K562 (cell line): ENCODE results near the gene TPD52L2. TPM values are rescaled to one million over a fixed set of nuclear protein-coding genes. Genes with fewer than 3 reads are reported as not detected.
A peak's percentile ranks its signal among the peaks of the same experiment; 100 is the strongest.

Experiments used
- ATAC-seq: fragments of 200-7000 bp; cut with Tn5 transposase; 3 replicates; pipeline ENCODE4 v1.9.1; 2020; ENCODE audit warnings: moderate library complexity
- BruUV-seq: library from RNA; stranded (reverse); fragments of 400-500 nt; replicated peaks from 2 replicates; lab custom pipeline; 2021; lab: Mats Ljungman, UMichigan
- CTCF ChIA-PET: fragments of 300-600 bp; formaldehyde crosslinking; extraction: SDS; loops from one replicate; lab custom pipeline; 2021; ENCODE audit warnings: low intra/inter-chr PET ratio; lab: Yijun Ruan, JAX
- POLR2A ChIA-PET: fragments of 300-600, 350-650 bp; sonication (Branson Sonifier 250); formaldehyde crosslinking; extraction: SDS; loops from one replicate; lab custom pipeline; 2021; ENCODE audit warnings: antibody characterized with exemption, inconsistent platforms; lab: Yijun Ruan, JAX
- DNase-seq, 4 experiments: peaks; one replicate each; pipeline versions ENCODE4 v3.0.0 to v3.0.0-alpha.2; 2011 to 2018; ENCODE audit warnings: low spot score in 3 of 4, mixed read lengths in 3 of 4; ENCODE audit errors: extremely low read depth in 1 of 4
- FAIRE-seq: peaks from 2 replicates; lab custom pipeline; 2011; peaks lifted over from hg19 to GRCh38; lab: Jason Lieb, UNC
- H2AFZ ChIP-seq: 2 replicates; pipeline ENCODE4 v1.6.0; 2011; ENCODE audit warnings: low read depth, low read length, control low read depth, inconsistent platforms
- H3K27ac ChIP-seq: fragments of 200-600 bp; 3 replicates; pipeline ENCODE4 v1.8.0; 2011; ENCODE audit warnings: low read depth, mild to moderate bottlenecking, control low read depth, inconsistent platforms, low read length, moderate library complexity, mixed read lengths; ENCODE audit errors: extremely low read depth
- H3K27me3 ChIP-seq, 2 experiments: fragments of 300-600 bp in 1 of 2; 2 replicates in 1 of 2; 3 replicates in 1 of 2; pipeline versions ENCODE4 v1.6.0 to v1.8.0; 2011; ENCODE audit warnings: inconsistent platforms in 2 of 2, low read length in 2 of 2, mild to moderate bottlenecking in 1 of 2, mixed read lengths in 1 of 2, moderate library complexity in 1 of 2; ENCODE audit not compliant: control insufficient read depth in 2 of 2, insufficient read depth in 2 of 2
- H3K36me3 ChIP-seq: fragments of 300-600 bp; 3 replicates; pipeline ENCODE4 v1.8.0; 2011; ENCODE audit warnings: mild to moderate bottlenecking, low read length, inconsistent platforms; ENCODE audit not compliant: control insufficient read depth, insufficient read depth
- H3K4me1 ChIP-seq, 2 experiments: fragments of 200-600 bp in 1 of 2; replicated peaks in 1 of 2; 2 replicates in 1 of 2; 3 replicates in 1 of 2; pipeline versions ENCODE4 v1.5.1 to v1.8.0; 2011; ENCODE audit warnings: inconsistent platforms in 2 of 2, low read length in 2 of 2, mild to moderate bottlenecking in 1 of 2, mixed read lengths in 1 of 2, moderate library complexity in 1 of 2; ENCODE audit not compliant: control insufficient read depth in 2 of 2, insufficient read depth in 2 of 2
- H3K4me2 ChIP-seq: 2 replicates; pipeline ENCODE4 v1.6.1; 2011; ENCODE audit warnings: low read length, control low read depth, inconsistent platforms, mixed read lengths; ENCODE audit not compliant: insufficient read depth
- H3K4me3 ChIP-seq: fragments of 200-600 bp; sonication (generic), shearing (Covaris generic); 2 replicates; pipeline ENCODE4 v1.5.1; 2016; ENCODE audit warnings: control low read depth, inconsistent platforms
- H3K79me2 ChIP-seq: fragments of 200-600 bp; 3 replicates; pipeline ENCODE4 v1.8.0; 2011; ENCODE audit warnings: low read length, inconsistent platforms; ENCODE audit not compliant: control insufficient read depth, insufficient read depth
- H3K9ac ChIP-seq, 2 experiments: 2 replicates each; pipeline versions ENCODE4 v1.6.0 to v1.6.1; 2011; ENCODE audit warnings: low read depth in 2 of 2, low read length in 2 of 2, control low read depth in 1 of 2, inconsistent platforms in 1 of 2, mild to moderate bottlenecking in 1 of 2, mixed read lengths in 1 of 2; ENCODE audit not compliant: insufficient read depth in 1 of 2
- H3K9me1 ChIP-seq: one replicate; pipeline ENCODE4 v1.6.0; 2011; ENCODE audit warnings: inconsistent platforms, mild to moderate bottlenecking, low read length, moderate library complexity; ENCODE audit not compliant: control insufficient read depth, insufficient read depth
- H3K9me3 ChIP-seq: replicated peaks from 2 replicates; pipeline ENCODE4 v1.5.1; 2011; ENCODE audit warnings: low read depth, low read length, inconsistent platforms; ENCODE audit not compliant: control insufficient read depth, insufficient read depth
- H4K20me1 ChIP-seq: replicated peaks from 2 replicates; pipeline ENCODE4 v1.6.1; 2011; ENCODE audit warnings: low read length, inconsistent platforms, mixed read lengths; ENCODE audit not compliant: control insufficient read depth, insufficient read depth
- CC2D1A ChIP-seq: fragments of 450-650 bp; IDR thresholded peaks from 2 replicates; pipeline ENCODE4 v1.6.1; 2017; ENCODE audit warnings: mild to moderate bottlenecking
- DNMT1 ChIP-seq: fragments of 450-650 bp; IDR thresholded peaks from 2 replicates; pipeline ENCODE4 v1.6.1; 2016; ENCODE audit warnings: antibody characterized with exemption, mild to moderate bottlenecking
- ESRRB ChIP-seq: fragments of 250-450 bp; sonication (Bioruptor Pico); IDR thresholded peaks from 2 replicates; pipeline ENCODE4 v1.5.0; 2020; ENCODE audit warnings: mild to moderate bottlenecking, moderate library complexity, borderline replicate concordance
- EWSR1 ChIP-seq: fragments of 450-650 bp; IDR thresholded peaks from 2 replicates; pipeline ENCODE4 v1.6.1; 2018; ENCODE audit warnings: borderline replicate concordance, mild to moderate bottlenecking, low read depth, moderate library complexity; ENCODE audit not compliant: partially characterized antibody
- KDM2B ChIP-seq: fragments of 250-450 bp; sonication (Bioruptor Pico); IDR thresholded peaks from 2 replicates; pipeline ENCODE4 v1.8.0; 2021; ENCODE audit warnings: mild to moderate bottlenecking, moderate library complexity
- PRMT5 ChIP-seq: sonication (generic); formaldehyde crosslinking; IDR thresholded peaks from 2 replicates; pipeline ENCODE4 v1.5.0; 2020; ENCODE audit warnings: missing genetic modification reagents
- SMAD3 ChIP-seq: fragments of 450-650 bp; formaldehyde crosslinking; conservative IDR thresholded peaks from 2 replicates; pipeline ENCODE4 v1.4.0; 2020; ENCODE audit warnings: mild to moderate bottlenecking
- TFAM ChIP-seq: fragments of 250-450 bp; sonication (Bioruptor Pico); conservative IDR thresholded peaks from 2 replicates; pipeline ENCODE4 v1.5.0; 2021; ENCODE audit warnings: mild to moderate bottlenecking, moderate library complexity
- UBTF ChIP-seq, 2 experiments: IDR thresholded peaks; 2 replicates each; pipeline ENCODE4 v1.6.1; 2012; ENCODE audit warnings: improper control_type of control experiment in 2 of 2, low read depth in 2 of 2, low read length in 2 of 2, borderline replicate concordance in 1 of 2
- WGBS: fragments of 100-300 bp; shearing (Covaris generic); methylation state at CpG from one replicate; pipeline ENCODE4 v1.1.6; 2016; ENCODE audit warnings: low coverage, mixed read lengths; ENCODE audit not compliant: insufficient coverage; ENCODE audit errors: missing lambda C conversion rate; 5-methylcytosine and 5-hydroxymethylcytosine counted together
- in situ Hi-C: fragments of 300-500 bp; cut with MboI; formaldehyde crosslinking; loops from 4 replicates; pipeline ENCODE4 v1.15.0; 2018; ENCODE audit warnings: inconsistent platforms, mixed read lengths
- intact Hi-C: fragments of 100-400 bp; cut with micrococcal nuclease; formaldehyde crosslinking; loops from 2 replicates; pipeline ENCODE4 v1.14.2; 2022
- polyA plus RNA-seq, 8 experiments: library from polyadenylated mRNA; depleted of rRNA in 4 of 8; stranded (reverse) in 5 of 8; unstranded in 3 of 8; fragments of >200 nt; fragmentation: Nextera tagmentation in 2 of 8; fragmentation: Illumina TruSeq in 1 of 8; extraction: Ambion mirVana in 2 of 8; extraction: Trizol in 1 of 8; gene quantifications; 2 replicates each; pipeline versions ENCODE4 v1.2.1 to v1.2.3, GENCODE V29; 2011 to 2014; ENCODE audit warnings: inconsistent platforms in 1 of 8, missing spikeins in 1 of 8
- total RNA-seq, 7 experiments: library from RNA; depleted of rRNA in 6 of 7; stranded (reverse); fragments of >200 nt in 6 of 7; fragmentation: Illumina TruSeq in 2 of 7; extraction: Trizol in 2 of 7; gene quantifications; 2 replicates each; pipeline versions ENCODE4 v1.2.1 to v1.2.3, GENCODE V29; 2011 to 2021; ENCODE audit warnings: low replicate concordance in 1 of 7
- TF ChIP-seq, protein P1 (sequence below): fragments of 250-450 bp; sonication (Bioruptor Pico); IDR thresholded peaks from 2 replicates; pipeline ENCODE4 v1.5.0; 2022; ENCODE audit warnings: mild to moderate bottlenecking
- TF ChIP-seq, protein P2 (sequence below): fragments of 450-650 bp; IDR thresholded peaks from one replicate; pipeline ENCODE4 v1.6.1; 2018; ENCODE audit warnings: mild to moderate bottlenecking, moderate library complexity; ENCODE audit not compliant: partially characterized antibody
- TF ChIP-seq, protein P3 (sequence below): sonication (generic); formaldehyde crosslinking; IDR thresholded peaks from 2 replicates; pipeline ENCODE4 v1.4.0; 2020; ENCODE audit warnings: mild to moderate bottlenecking, missing genetic modification reagents

TPD52L2 gene
- total and polyA plus RNA-seq, 9 of the 15 experiments (the other 6 are each of a cell fraction or from before 2014, with no cell fraction given): 1.9 to 117 (median 74.6) TPM

GRCh38 chr20:63937596-63937995 lies 72.5 kb downstream of the TPD52L2 start:
- no peak overlapping the region for H3K27ac ChIP-seq
- H3K4me3 ChIP-seq: no peak overlapping the region
- H4K20me1 ChIP-seq: peaks cover 11% of the 10 kb centered on the region
- intact Hi-C loops: no loop called here
- in situ Hi-C loops: no loop called here
- H3K79me2 ChIP-seq: peaks cover 7% of the 10 kb centered on the region
- H3K36me3 ChIP-seq: peaks cover 75% of the 10 kb centered on the region; the same call in 2 of the 3 replicates
- no peaks in the 10 kb centered on the region for H3K27me3 ChIP-seq
- no TSS peak for BruUV-seq
- H3K4me1 ChIP-seq: peaks cover 4 to 54% of the 10 kb centered on the region in 2 experiments; a peak in 3 of 5 replicates
- CTCF ChIA-PET: no interaction called here
- POLR2A ChIA-PET: interaction anchor here (1.0 kb wide), 1 partner anchor 14 kb away, joined by 3 read pairs; no protein-coding TSS in a partner anchor
- no peak overlapping the region for H2AFZ ChIP-seq
- H3K9me1 ChIP-seq: no peaks in the 10 kb centered on the region
- H3K4me2 ChIP-seq: no peak overlapping the region
- FAIRE-seq (peak; percentile 37), ATAC-seq (no peak), DNase-seq (no peak)
- WGBS: 93% methylated on average over 14 of the region's 14 CpGs
- no peak overlapping the region for H3K9ac ChIP-seq
- no peaks in the 10 kb centered on the region; the same call in 1 of the 2 replicates for H3K9me3 ChIP-seq
- TF ChIP-seq PRMT5: no peak
- TF ChIP-seq, protein P1, sequence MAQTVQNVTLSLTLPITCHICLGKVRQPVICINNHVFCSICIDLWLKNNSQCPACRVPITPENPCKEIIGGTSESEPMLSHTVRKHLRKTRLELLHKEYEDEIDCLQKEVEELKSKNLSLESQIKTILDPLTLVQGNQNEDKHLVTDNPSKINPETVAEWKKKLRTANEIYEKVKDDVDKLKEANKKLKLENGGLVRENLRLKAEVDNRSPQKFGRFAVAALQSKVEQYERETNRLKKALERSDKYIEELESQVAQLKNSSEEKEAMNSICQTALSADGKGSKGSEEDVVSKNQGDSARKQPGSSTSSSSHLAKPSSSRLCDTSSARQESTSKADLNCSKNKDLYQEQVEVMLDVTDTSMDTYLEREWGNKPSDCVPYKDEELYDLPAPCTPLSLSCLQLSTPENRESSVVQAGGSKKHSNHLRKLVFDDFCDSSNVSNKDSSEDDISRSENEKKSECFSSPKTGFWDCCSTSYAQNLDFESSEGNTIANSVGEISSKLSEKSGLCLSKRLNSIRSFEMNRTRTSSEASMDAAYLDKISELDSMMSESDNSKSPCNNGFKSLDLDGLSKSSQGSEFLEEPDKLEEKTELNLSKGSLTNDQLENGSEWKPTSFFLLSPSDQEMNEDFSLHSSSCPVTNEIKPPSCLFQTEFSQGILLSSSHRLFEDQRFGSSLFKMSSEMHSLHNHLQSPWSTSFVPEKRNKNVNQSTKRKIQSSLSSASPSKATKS (CRISPR knock-in tag): no peak
- no peak for TF ChIP-seq SMAD3 (CRISPR knock-in tag)
- TF ChIP-seq, protein P2, sequence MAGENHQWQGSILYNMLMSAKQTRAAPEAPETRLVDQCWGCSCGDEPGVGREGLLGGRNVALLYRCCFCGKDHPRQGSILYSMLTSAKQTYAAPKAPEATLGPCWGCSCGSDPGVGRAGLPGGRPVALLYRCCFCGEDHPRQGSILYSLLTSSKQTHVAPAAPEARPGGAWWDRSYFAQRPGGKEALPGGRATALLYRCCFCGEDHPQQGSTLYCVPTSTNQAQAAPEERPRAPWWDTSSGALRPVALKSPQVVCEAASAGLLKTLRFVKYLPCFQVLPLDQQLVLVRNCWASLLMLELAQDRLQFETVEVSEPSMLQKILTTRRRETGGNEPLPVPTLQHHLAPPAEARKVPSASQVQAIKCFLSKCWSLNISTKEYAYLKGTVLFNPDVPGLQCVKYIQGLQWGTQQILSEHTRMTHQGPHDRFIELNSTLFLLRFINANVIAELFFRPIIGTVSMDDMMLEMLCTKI: no peak
- no peak for TF ChIP-seq UBTF (IDR thresholded peaks at IDR 0.05; ENCODE audit: borderline replicate concordance in 1 of 2, low read depth in 2 of 2, low read length in 2 of 2)
- no peak for TF ChIP-seq ESRRB (CRISPR knock-in tag)
- no peak for TF ChIP-seq CC2D1A
- no peak for TF ChIP-seq DNMT1
- TF ChIP-seq TFAM (CRISPR knock-in tag): no peak
- no peak for TF ChIP-seq KDM2B
- TF ChIP-seq, protein P3, sequence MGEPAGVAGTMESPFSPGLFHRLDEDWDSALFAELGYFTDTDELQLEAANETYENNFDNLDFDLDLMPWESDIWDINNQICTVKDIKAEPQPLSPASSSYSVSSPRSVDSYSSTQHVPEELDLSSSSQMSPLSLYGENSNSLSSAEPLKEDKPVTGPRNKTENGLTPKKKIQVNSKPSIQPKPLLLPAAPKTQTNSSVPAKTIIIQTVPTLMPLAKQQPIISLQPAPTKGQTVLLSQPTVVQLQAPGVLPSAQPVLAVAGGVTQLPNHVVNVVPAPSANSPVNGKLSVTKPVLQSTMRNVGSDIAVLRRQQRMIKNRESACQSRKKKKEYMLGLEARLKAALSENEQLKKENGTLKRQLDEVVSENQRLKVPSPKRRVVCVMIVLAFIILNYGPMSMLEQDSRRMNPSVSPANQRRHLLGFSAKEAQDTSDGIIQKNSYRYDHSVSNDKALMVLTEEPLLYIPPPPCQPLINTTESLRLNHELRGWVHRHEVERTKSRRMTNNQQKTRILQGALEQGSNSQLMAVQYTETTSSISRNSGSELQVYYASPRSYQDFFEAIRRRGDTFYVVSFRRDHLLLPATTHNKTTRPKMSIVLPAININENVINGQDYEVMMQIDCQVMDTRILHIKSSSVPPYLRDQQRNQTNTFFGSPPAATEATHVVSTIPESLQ (CRISPR knock-in tag): no peak
- TF ChIP-seq EWSR1: no peak
